Retinal pigment epithelial cell (primary cell): ENCODE results near the gene CABLES1.

Experiments
- DNase-seq: peaks from one replicate; pipeline ENCODE4 v3.0.0-alpha.2; 2010; ENCODE audit warnings: low read depth
- H3K4me3 ChIP-seq: 2 replicates; pipeline ENCODE4 v1.5.1; 2011; ENCODE audit warnings: mild to moderate bottlenecking, low read length, control low read depth, moderate library complexity
- CTCF ChIP-seq: conservative IDR thresholded peaks from 2 replicates; pipeline ENCODE4 v1.5.1; 2011; ENCODE audit warnings: low read depth, low read length, control low read depth, inconsistent platforms

CABLES1 gene

GRCh38 chr18:23162473-23162872, 27.2 kb downstream of the CABLES1 start:
- TF ChIP-seq CTCF = no peak
- H3K4me3 ChIP-seq = no peak overlapping the region
- DNase-seq = no peak

- DNase-seq = no peak
- H3K4me3 ChIP-seq = no peak overlapping the region
- no peak for TF ChIP-seq CTCF
Measured at GRCh38 chr18:23163786-23164533, 28.7 kb downstream of the CABLES1 start.

GRCh38 chr18:23165271-23166068, 30.2 kb downstream of the CABLES1 start:
- no peak for DNase-seq
- TF ChIP-seq CTCF = no peak
- no peak overlapping the region for H3K4me3 ChIP-seq

- TF ChIP-seq CTCF = no peak
- no peak overlapping the region for H3K4me3 ChIP-seq
- peak; percentile 13 for DNase-seq
Measured at GRCh38 chr18:23166891-23167541, 31.7 kb downstream of the CABLES1 start.

GRCh38 chr18:23169673-23170044, 34.4 kb downstream of the CABLES1 start:
- no peak for DNase-seq
- H3K4me3 ChIP-seq = no peak overlapping the region
- TF ChIP-seq CTCF = no peak

GRCh38 chr18:23170137-23170536, 34.9 kb downstream of the CABLES1 start:
- no peak for DNase-seq
- no peak for TF ChIP-seq CTCF
- H3K4me3 ChIP-seq = no peak overlapping the region
